HG03175 (cell line): ENCODE results near the gene DEAF1.
"Not testable (repeated sequence)": the region's sequence is repeated elsewhere in the genome, so short reads cannot be mapped to it uniquely, and the experiment has no call there.

Source experiments
- ATAC-seq: cut with Tn5 transposase; IDR thresholded peaks from one replicate; pipeline ENCODE4 v1.9.1; 2021; ENCODE audit warnings: mild to moderate bottlenecking, moderate library complexity; ENCODE audit not compliant: unreplicated experiment

DEAF1 gene, protein sequence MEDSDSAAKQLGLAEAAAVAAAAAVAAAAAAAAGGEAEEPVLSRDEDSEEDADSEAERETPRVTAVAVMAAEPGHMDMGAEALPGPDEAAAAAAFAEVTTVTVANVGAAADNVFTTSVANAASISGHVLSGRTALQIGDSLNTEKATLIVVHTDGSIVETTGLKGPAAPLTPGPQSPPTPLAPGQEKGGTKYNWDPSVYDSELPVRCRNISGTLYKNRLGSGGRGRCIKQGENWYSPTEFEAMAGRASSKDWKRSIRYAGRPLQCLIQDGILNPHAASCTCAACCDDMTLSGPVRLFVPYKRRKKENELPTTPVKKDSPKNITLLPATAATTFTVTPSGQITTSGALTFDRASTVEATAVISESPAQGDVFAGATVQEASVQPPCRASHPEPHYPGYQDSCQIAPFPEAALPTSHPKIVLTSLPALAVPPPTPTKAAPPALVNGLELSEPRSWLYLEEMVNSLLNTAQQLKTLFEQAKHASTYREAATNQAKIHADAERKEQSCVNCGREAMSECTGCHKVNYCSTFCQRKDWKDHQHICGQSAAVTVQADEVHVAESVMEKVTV

DNA sequence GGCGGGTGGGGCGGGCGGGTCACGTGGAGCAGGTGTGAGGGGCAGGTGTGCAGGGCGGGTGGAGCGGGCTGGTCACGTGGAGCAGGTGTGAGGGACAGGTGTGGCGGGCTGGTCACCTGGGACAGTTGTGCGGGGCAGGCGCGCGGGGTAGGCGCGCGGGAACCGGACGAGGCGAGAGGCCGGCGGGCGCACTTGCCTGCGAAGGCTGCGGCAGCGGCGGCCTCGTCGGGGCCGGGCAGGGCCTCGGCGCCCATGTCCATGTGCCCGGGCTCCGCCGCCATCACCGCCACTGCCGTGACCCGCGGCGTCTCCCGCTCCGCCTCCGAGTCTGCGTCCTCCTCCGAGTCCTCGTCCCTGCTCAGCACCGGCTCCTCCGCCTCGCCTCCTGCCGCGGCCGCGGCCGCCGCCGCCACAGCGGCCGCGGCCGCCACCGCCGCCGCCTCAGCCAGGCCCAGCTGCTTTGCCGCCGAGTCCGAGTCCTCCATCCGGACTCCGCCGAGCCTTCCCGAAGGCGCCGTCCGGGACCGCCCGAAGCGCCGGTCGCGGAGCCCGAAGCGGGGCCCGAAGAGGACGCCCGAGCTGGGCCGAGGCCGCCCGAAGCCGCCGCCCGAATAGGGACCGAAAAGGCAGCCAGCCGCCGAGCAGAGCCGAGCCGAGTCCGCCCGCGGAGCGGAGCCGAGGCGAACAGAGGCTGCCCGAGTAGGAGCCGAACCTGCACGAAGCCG lies at the start of gene DEAF1:
TSS of gene DEAF1 (minus strand) at position 660 of the 725 bp plus-strand sequence. CDS start at position 485, 175 bp downstream.
- ATAC-seq: peak; percentile 78

- no peak for ATAC-seq
Measured at GRCh38 chr11:742571-743201, 47.7 kb upstream of the DEAF1 start.

DNA sequence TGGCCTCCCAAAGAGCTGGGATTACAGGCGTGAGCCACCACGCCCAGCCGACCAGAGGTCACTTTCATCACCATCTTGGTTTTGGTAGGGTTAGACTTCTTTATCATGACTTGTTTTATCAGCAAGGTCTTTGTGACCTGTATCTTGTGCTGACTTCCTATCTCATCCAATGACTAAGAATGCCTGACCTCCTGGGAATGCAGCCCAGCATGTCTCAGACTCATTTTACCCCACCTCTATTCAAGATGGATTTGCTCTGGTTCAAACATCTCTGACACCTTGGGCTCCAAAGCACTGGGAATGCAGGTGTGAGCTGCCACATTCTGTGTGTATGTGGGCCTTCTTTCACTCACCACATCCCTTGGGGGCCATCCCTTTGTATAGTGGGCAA lies 47.1 kb upstream of the DEAF1 start:
- no peak for ATAC-seq

GRCh38 chr11:737899-738298 lies 42.9 kb upstream of the DEAF1 start:
- not testable (repeated sequence) for ATAC-seq

DNA sequence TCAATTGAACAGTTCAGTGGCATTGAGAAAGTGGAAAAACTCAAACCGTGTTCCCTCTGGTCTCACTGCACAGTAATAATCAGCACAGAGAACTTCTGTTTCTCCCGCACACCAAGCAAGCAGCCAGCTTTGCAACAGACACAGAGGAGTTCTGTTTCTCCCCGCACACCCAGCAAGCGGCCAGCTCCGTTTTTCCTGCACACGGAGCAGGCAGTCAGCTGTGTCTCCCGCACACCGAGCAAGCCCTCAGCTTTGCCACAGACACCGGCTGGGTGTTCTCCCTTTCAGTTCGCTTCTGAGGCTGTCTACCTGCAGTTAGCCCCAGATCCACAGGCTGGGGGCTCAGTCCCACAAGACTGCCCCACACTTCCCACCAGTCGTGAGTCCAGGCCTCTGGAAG lies 42.3 kb upstream of the DEAF1 start:
- ATAC-seq: no peak

- ATAC-seq: not testable (repeated sequence)
Measured at GRCh38 chr11:734541-734940, 39.5 kb upstream of the DEAF1 start.

GRCh38 chr11:733072-733471 lies 38.0 kb upstream of the DEAF1 start:
- no peak for ATAC-seq

DNA sequence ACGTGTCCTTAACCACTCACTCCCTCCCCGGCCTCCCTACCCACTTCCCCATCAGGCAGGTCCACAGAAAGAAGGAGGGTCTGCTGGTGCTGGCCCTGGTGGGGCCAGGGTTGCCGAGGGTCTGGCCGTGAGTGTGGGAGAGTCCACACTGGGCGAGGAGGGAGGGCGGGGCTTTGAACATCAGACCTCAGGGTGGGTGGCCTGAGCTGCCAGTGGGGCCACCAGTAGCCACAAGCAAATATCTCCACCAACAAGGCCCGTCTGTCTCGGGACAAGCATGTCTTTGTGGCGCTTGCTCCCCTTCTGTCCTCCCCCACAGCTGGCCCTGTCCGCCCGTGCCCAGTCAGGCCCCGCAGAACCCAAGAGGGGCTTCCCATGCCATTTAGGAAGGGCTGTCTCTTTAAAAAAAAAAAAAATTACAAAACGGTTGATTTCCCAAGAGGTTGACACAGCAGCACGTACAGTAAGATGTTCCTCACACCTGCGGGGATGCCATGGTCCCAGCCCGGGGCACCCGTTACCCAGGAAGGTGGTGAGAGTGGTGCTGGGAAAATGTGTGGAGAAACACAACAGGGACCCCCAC lies 34.6 kb upstream of the DEAF1 start:
- no peak for ATAC-seq

DNA sequence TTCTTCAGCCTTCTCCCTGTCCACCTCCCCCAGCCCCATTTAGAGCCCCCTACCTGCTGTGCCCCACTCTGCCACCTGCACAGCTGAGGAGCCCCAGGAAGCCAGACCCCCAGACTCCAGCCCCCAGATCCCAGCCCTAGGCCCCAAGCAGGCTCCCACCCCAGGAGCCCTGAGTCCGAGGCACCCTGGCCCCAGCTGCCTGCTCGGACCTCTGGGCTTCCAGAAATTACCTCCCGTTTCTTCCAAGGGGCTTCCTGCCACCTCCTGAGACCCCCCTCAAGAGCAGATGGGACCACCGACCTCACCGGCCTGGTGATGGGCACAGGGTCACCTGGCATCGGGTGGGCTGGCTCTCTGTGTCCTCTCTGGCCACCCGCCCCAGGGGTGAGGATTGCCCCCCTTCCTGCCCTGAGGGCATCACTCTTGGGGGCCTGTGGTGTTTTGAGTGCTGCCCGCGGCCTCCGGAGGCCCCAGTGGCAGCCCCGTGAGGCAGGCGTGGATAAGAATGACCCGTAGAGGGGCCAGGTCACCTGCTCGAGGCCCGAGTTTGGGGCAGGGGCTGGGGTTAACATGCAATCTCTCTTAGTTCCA lies 34.0 kb upstream of the DEAF1 start:
- ATAC-seq: no peak

DNA sequence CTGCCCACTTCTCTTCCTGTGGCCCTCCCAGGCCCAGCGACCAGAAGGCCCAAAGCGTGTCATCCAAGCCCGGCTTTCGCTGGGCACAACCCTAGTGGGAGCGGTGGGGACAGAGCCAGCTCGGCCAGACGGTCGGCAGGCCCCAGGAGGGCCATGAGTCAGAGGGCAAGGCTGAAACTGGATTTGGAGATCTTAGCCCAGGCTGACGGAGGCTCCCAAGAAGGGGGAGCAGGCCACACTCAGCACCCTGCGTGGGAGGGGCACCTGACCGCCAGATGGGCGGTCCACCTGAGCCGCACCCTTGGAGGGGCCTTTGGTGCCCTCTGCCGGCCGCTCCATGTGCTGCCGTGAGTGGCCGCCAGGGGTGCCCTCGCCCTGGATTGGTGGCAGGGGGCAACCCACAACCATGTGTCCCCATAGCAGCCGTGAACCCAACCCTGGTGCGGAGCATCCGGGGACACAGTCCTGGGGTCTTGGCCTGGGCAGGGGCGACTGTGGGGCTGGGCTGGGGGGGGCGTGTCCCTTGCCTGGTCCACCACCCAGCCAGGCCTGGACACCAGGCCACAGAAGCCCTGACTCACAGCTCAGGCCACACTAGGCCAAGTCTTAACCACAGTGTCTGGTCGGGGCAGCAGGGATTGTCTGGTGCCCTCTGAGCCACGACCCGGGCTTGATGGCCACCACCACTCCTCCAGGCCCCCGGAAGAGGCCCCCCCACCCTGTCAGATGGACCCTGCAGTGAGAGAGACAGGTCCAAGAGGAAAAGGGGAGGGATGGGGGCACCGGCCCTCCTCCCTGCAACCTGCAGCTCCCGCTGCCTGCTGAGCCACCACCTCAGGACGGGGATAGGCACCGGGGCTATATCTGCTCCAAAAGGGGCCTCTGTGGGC lies 33.1 kb upstream of the DEAF1 start:
- ATAC-seq: peak; percentile 35

GRCh38 chr11:727281-727701 lies 32.3 kb upstream of the DEAF1 start:
- ATAC-seq: no peak

GRCh38 chr11:726278-727220 lies 31.5 kb upstream of the DEAF1 start:
- no peak for ATAC-seq

DNA sequence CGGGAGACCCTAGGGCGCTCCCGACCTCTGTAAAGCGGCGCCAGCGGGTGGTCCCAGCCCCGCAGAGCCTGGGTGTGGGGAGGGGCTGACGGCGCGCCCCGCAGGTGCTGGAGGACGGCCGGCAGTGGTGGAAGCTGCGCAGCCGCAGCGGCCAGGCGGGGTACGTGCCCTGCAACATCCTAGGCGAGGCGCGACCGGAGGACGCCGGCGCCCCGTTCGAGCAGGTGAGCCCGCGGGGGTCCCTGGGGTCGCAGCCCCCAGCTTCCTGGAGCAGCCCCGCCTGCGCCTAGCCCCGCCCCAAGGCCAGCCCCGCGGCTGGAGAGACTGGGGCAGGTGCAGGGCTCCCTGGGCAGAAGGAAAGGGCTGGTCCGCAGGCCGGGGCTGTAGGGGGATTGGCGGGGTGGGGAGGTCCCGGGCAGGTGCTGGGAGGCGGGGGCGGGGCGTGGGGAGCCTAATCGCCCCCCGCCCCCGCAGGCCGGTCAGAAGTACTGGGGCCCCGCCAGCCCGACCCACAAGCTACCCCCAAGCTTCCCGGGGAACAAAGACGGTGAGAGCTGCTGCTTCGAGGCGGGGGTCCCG lies 30.7 kb upstream of the DEAF1 start:
- ATAC-seq: no peak

DNA sequence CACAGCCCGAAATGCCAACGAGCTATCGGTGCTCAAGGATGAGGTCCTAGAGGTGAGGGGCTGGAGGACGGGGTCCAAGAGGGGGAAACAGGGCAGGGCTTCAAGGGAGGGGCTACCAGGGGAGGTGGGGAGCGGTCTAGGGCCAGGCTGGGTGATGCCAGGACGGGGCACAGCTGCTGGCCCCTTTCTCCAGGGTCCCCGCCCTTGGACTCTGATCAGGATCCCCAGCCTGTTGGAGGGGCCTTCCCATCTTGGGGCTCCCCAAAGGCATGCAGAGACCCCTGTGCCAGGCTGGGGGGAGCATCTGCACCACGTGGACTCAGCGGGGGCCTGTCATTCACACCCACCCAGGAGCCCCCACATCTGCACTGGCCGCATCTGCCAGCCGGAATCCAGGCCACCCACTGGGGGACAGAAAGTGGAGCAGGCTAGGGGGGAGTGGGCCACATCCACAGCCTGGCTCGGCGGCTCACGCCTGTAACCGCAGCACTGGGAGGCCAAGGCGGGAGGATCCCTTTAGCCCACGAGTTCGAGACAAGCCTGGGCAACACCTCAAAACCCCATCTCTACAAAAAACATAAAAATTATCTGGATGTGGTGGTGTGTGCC lies 29.9 kb upstream of the DEAF1 start:
- ATAC-seq: no peak

GRCh38 chr11:724049-724777 lies 29.2 kb upstream of the DEAF1 start:
- no peak for ATAC-seq

DNA sequence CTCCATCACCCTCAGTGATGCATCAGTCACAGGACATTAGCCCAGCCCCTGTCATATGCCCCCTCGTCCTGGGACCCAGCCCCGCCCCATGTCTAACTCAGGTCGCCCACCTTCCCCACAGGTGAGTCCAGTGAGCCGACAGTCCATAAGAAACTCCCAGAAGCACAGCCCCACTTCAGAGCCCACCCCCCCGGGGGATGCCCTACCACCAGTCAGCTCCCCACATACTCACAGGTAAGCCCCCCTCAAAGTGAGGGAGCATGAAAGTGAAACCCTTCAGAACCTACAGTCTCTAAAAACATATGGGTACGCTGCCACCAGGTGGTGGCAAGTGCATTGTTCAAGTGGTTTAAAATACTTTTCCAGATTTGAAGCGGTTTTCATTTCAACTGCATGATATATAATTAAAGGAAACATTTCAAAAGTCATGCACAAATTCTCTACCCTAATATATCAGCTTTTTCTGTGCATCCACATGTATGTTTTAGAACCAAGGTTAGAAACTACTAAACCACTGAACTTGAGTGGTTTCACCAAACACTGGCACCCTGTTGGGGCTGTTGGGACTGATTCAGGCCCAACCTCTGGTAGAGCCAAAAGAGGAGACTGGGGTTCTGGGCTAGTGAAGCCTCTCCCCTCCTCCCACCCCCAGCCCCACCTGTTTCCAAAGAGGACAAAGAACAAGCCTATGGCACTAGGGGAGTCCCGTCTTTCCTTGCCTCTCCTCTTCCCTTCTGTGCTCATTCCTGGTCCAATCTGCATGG lies 28.3 kb upstream of the DEAF1 start:
- ATAC-seq: no peak
